HG03575 (cell line): ENCODE measurements around the gene IKZF1.

Experiments
- ATAC-seq: cut with Tn5 transposase; IDR thresholded peaks from one replicate; pipeline ENCODE4 v1.9.1; 2021; ENCODE audit not compliant: unreplicated experiment, insufficient number of reproducible peaks, low FRiP score; ENCODE audit errors: extremely low read depth

Gene IKZF1

DNA sequence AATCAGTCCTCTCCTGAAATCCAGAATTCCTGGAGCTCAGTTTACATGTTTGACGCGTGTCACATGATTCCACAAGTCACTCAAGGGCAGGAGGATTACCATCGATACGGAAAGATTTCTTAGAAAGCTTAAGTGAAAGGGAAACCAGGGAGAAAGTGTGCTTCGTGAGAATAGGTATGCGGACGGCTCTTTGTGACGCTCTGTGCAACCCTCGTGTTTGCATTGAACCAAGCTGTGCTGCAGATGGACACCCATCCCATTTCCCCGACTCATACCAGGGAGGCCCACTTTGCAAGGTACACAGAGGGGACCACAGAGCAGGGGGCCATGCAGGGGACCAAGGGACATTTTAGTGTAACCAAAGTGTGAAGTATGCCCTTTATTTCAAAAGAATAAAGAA is 43.2 kb downstream of the IKZF1 start:
- ATAC-seq, result no peak

DNA sequence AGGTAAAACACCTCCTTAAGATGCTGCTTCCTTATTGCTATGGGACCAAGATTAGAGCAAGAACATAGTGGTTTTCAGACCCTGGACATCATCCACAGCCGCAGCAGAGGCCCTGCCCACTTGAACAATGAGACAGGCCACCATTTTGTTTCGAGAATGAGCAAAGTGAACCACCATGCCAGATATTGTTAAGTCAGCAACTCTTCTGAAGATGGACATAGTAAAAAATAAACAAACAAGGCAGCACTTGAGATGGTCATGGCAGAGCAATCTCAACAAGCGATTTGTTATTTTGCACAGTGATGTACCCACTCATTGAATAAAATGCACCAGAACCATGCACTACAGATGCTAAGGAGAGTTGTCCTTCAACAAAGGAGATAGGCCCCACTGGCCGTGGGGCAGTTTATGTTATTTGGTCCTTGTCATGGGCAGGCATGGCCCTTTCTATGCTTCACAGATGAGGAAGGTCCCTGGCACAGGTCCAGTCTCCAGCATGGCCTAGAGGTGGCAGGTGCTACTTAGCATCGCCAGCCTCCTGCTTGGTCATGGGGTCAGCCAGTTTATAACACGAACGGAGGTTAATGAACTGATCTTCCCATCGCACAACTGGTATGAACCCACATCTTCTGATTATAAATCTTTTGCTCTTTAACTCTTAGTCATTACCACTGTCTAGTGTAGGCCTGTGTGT is 44.1 kb downstream of the IKZF1 start:
- ATAC-seq, result no peak

DNA sequence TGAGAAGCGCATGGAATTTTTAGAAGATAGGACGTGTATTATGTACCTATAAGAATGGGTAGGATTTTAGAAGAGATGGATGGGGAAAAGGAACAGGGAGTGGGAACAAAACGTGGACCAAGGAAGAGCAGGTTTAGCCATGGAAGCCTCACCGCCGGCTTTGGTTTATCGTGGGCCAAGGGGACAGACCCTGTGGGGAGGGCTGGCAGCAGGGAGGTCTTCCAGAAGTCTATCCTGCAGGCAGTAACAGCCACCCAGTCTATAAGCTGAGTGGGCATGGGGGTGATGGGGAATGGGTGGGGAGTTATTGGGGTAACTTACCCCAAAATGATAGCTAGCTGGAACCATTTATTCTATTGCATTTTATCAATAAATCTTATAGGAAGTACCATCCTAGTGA is 44.9 kb downstream of the IKZF1 start:
- ATAC-seq, result no peak

DNA sequence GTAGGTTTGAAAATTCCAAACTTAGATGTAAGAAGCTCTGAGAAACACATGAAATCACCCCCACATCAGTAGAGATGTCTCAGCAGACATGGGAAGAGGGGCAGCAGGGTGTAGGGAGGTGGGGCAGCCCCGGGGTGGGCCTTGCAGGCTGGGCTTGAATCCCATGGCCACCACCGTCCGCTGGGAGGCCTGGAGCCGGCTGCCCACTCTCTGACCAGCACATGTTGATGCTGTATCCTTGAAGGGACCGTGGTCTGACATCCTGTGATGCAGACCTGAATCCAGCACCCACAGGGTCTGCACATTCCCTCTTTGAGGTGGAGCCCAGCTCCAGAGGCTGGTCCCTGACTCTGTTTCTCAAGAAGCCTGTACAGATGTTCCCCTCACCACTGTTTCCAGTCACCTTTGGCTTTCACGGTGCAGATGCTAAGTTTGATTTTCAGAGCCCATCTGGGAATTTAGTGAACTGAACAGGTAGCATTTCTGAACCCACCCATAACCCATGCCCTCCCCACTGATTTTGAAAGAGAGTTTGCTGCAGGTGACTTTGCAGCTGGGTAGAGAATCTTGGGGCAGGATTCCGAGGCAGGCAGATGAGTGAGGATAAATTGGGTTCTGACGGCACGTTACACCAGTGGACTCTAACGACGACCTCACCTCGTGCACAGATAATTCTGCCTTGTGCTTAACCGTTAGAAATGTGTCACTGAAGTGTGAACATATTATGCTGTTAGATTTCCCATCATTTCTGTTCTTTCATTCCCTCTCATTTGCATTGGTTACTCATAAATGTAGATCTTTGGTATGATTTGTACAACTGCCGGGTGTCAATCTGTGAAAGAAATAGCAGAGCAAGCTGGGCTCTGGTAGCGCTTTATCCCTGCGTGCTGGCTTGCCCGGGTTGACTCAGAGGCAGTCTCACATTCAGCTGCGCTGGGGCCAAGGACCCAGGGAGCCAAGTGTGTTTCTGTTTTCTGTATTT is 45.7 kb downstream of the IKZF1 start:
- ATAC-seq, result peak; percentile 72

DNA sequence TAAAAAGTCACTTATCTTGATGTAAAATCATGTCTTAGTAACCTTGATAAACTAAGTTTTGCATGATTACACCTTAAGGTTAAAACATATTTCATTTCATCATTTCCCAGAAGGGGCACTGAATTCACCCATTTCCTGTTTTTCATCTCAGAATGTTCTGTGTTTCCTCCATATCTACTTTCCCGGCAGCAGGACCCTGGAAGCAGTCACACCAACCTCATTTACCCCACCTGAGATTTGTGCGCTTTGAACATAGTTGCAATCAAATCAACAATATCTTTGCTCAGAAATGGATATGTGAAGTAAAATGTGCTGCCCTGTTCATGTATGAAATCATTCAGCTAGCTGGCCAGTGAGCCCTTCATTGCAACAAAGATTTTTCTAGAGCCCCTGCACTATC is 46.8 kb downstream of the IKZF1 start:
- ATAC-seq, result no peak

DNA sequence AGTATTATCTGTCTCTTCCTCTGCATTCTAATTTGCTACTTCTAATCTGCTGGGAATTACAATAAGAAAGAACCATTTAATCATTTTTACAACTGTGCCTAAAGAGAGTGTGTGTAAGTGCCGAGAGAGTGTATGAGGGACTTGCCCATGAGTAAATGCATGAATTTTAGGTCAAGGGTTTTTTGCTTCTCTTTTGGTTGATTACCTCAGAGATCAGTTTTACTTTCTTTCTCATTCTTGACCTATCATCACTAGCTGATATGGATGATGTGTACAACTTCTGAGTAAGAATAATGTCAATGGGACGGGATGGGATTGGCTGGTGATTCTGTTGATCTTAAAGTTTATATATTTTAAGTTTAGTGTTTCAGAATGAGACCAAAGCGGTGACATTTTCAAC is 47.8 kb downstream of the IKZF1 start:
- peak; percentile 87 for ATAC-seq

DNA sequence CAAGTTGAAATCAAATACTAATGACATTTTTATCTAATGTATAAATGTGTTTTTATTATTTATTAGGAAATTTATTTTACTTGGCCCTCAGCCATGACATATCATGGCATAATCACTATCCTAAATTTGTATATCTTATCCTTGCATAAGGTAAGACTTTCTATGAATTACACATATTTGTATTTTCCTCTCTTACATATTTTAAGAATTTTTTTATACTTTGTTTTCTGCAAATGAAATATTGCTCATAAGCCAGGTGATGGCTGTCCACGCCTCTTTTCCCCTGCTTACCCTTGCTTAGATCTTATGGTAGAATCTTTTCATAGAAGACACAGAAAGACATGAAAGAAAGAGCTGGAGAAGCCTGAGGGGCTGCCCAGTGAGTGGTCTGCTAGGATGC is 48.2 kb downstream of the IKZF1 start:
- no peak for ATAC-seq

DNA sequence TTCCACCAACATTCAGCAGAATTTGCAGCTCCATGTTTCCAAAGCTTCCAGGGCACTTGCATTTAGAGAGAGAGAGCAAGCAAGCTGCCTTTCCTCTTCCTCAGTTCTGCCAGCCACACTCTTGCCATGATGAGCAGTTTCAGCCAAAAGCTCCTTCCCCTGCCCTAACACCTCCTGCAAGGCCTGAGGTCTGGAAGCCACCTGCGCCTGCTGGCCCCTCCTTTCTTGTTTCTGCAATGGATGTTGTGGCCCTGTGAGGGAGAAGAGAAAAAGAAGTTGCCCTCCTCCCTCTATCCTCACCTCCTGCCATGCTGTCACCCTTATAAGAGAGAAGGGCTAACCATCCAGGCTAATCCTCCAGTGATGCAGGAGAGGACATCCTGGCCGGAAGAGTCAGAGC is 48.7 kb downstream of the IKZF1 start:
- no peak for ATAC-seq

DNA sequence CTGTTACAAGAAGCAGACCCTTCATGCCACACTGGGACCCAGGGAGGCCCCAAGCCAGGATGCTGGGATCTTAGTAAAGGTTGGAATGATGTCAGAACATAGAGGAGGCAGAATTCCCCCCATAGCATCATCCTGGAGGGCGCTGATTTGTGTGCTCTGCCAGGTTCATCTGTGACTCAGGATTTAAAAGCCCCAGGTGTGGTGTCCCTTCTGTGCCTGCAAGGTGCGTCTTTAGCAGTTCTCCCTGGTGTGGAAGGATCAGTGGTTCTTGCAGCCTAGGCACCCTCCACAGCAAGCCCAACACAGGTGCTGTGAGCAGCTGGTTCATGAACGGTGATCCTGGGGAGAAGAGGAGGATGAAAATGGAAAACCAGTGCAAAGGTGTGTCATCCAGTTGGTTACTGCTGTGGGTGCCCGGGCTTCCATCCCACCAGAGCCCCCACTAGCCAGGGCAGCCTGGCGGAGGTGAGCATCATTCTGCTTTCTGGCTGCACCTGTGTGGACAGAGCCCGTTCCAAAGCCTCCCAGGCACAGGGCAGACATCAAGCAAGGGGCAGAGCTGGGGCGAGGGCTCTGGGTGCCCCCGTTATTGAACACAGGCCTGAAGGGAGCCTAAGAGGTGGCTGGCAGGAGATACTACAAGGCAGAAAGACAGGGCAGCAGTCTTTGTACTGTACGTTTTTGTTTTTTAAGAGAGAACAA is 49.5 kb downstream of the IKZF1 start:
- no peak for ATAC-seq

DNA sequence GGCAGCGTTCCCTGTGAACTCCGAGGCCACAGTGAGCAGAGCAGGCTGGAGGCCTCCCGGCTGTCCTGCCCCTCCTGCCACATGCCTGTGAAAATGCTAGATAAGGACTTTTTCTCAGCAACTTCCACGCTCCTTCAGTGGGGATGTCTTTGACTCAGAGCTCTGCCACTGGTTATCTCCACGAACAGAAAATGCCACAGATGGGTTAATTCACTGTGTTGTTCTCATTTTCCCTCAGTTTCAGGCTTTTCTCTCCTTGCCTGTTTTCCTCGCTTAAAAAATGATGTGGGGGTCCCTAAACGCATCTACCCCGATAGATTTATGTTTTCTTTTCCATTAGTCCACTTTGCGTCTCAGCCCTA is 51.3 kb downstream of the IKZF1 start:
- ATAC-seq, result no peak

DNA sequence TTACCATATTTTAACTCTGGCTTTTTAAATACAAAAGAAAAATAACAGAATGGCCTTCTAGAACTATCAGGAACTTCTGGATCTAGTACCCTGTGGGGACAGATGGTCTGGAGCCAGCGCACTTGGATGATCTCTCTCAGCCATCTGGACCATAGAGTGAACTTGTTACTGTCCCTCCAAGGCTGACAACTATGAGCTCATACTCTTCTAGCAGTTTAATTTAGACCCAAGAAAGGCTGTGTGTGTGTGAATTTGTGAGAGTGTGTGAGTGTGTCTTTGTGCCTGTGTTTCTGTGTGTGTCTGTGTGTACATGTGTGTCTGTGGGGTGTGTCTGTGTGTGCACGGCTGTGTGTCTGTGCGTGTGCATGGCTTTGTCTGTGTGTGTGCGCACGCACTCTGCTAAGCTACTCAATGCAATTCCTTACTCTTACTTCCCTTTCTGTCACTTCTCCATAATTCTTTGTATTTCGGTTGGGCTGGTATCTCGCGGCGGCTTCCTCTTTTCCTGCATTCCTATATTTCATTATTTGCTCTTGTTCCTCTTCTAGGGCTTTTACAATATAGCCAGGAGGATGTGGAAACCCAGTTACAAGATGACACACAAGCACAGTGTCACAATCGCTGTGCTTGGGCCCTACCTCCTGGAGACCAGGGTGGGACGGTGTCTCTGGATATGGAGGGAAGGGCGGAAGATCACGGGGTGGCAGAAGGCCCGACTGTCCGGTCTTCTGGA is 51.9 kb downstream of the IKZF1 start:
- ATAC-seq, result no peak

DNA sequence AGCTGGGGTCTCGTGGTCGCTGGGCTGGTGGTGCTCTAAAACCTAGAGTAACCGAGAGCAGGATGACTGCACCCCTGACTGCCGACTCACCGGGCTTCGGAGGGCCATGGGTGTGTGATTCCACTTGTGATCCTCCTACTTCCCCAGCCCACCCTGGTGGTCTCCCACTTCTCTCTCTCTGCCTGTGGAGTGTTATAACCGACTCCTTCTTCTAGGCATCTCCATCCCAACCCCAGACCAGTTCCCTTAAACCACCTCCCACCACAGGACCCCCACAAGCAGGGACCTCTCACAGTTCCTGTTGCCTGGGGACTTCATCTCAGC is 52.4 kb downstream of the IKZF1 start:
- ATAC-seq, result no peak

DNA sequence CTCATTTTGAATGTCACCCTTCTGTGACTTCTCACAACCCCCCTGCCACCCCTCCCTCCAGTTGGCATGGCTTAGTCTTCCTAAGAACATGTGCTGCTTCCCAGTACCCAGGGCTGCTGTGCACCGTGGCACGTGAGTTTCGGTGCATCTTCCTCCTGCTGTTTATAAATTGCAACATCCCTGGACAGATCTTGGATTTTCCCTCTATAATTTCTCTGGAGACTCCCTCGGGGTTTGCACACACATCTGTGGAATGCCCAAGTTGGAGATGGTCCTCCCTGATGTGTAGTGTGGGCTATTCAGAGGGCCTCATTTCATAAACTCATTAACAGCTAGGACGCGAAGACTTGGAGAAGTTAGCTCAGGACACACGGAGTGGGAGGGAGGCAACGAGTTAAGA is 52.9 kb downstream of the IKZF1 start:
- ATAC-seq, result no peak

DNA sequence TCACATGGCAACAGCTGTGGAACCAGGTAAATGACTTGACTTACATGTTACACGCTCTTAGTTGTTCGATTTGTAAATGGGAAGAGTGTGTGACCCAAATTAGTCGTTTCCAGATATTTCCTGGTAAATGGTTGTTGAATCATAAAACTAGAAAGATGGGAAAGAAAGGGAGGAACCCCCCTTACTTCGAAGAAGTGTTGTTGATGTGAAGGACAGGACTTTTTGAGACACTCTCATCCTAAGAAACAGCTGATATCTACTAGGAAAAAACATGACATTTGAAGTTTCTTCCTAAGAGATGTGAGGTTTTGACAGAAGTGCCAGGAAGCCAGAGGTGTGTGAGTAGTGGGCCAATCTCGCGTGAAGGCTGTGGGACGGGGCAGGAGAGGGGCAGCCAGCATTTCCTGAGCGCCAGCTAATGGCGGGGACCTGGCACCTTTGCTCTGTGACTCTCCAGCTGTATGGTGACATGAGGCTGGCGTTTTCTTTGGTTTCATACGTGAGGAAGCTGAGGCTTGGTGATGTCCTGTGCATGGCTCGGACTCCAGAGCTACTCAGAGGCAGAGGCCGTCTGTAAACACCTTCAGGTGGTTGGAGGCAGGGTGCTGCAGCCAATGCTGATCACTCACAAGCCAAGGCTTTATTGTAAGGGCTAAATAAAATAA is 53.7 kb downstream of the IKZF1 start:
- no peak for ATAC-seq

DNA sequence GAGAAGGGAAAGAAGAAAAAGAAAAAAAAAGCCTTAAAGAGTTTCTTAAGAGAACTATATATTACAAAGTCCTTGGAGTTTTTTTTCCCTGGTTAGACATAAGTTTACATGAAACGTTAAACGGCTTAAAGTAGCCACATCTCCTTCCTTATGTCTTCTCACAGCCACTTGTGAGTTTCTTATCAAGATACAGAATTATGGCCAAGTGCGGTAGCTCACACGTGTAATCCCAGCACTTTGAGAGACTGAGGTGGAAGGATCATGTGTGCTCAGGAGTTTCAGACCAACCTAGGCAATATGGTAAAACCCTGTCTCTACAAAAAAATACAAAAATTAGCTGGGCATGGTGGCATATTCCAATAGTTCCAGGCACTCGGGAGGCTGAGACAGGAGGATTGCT is 54.3 kb downstream of the IKZF1 start:
- no peak for ATAC-seq

DNA sequence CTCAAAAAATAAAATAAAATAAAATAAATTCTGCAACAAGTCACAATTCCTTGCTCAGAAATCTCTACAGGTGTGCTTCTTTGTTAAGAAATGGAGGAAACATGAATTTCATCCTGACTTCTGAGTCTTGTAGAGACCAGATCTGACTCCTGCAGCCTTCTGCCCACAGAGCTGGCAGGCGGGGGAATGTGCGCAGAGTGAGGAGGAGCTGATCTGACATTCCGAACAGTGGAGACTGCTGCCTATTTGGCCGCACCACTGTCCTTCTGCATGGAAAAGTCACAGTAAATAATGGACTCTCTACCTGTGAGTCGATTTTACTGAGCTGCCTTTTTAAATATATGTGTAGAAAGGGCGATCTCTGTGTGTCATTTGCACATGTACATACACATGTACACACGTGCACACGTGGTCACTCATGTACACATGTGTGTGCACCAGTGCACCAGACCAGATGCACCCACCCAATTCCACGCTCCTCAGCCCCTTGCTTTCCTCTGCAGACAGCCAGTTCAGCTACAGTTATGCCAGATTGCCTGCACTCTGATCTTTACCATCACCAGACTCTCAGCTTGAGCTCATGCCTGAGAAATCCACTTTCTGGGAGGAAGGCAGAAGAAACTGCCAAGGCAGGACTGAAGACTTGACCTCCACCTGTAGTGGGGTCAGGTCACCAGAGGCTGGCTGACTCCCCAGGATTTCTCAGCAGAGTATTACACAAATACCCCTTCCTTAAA is 54.9 kb downstream of the IKZF1 start:
- no peak for ATAC-seq

DNA sequence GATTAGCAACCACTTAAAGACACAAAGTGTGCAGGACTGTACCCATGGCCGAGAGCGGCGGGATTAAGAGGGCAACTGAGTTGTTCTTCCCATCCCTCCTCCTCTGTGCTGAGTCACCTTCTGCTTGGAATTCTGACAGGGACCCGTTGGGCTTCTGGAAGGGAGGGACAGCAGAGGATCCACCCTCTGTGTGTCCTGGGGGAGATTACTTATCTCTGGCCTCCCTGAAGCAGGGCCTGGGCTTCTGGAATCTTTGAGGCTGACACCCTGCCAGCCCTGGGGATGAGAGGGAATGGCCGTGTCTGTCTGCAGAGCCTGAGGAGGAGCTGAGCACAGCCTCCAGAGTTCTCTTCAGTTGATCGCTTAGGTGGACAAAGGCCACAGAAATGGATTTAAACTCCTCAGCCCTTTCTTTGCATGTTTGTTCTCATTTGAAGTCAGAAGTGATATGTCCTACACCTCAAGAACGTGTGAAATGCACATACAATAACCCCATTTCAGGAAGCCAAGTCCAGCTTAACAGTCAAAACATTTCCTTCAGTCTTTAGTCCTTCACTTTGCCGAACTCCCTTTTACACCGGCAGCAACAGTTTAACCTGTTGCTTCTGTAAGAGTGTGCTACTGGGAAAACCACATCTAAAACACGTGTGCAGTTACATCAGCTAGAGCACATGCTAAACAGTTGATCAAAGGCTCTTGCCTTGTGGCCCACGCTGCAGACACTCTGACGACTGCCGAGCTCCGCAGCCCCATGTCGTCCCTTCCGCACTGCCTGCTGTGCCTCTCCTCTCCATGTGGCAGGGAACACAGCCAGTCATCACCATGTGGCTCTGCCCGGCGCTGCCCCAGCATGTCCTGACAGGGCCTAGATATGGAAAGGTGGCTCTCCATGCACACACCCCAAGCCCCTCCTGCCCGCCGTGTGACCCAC is 55.7 kb downstream of the IKZF1 start:
- ATAC-seq, result no peak
